H9 (cell line): Measurements from ENCODE around the gene UBASH3A. TPM values are rescaled to one million over a fixed set of nuclear protein-coding genes. Genes with fewer than 3 reads are reported as not detected.

Source experiments
- DNase-seq: peaks from one replicate; pipeline ENCODE4 v3.0.0-alpha.2; 2017
- H2AFZ ChIP-seq: one replicate; pipeline ENCODE4 v1.6.1; 2013; ENCODE audit warnings: mild to moderate bottlenecking, low read length, control low read depth, moderate library complexity
- H2AK5ac ChIP-seq: 2 replicates; pipeline ENCODE4 v1.6.1; 2013; ENCODE audit warnings: low read length, control low read depth, mixed read lengths; ENCODE audit not compliant: insufficient read length
- H2BK120ac ChIP-seq: one replicate; pipeline ENCODE4 v1.6.1; 2013; ENCODE audit warnings: low read depth, mild to moderate bottlenecking, low read length, control low read depth, inconsistent platforms; ENCODE audit not compliant: poor library complexity, severe bottlenecking
- H2BK12ac ChIP-seq: 2 replicates; pipeline ENCODE4 v1.6.1; 2013; ENCODE audit warnings: low read length, control low read depth, mixed read lengths, low read depth; ENCODE audit not compliant: insufficient read length
- H2BK15ac ChIP-seq: 2 replicates; pipeline ENCODE4 v1.6.1; 2013; ENCODE audit warnings: low read depth, low read length, control low read depth
- H2BK20ac ChIP-seq: one replicate; pipeline ENCODE4 v1.6.1; 2013; ENCODE audit warnings: low read depth, mild to moderate bottlenecking, low read length, control low read depth, inconsistent platforms; ENCODE audit not compliant: poor library complexity, severe bottlenecking
- H2BK5ac ChIP-seq: 2 replicates; pipeline ENCODE4 v1.6.1; 2013; ENCODE audit warnings: low read length, control low read depth, mixed read lengths; ENCODE audit not compliant: insufficient read length
- H3K14ac ChIP-seq: 2 replicates; pipeline ENCODE4 v1.6.1; 2013; ENCODE audit warnings: low read length, control low read depth; ENCODE audit not compliant: insufficient read depth
- H3K18ac ChIP-seq: 2 replicates; pipeline ENCODE4 v1.6.1; 2013; ENCODE audit warnings: low read depth, mild to moderate bottlenecking, mixed read lengths, low read length, control low read depth; ENCODE audit not compliant: insufficient read length
- H3K23ac ChIP-seq: 2 replicates; pipeline ENCODE4 v1.6.1; 2013; ENCODE audit warnings: low read length, control low read depth, mixed read lengths, low read depth; ENCODE audit not compliant: insufficient read length
- H3K23me2 ChIP-seq: 2 replicates; pipeline ENCODE4 v1.6.1; 2013; ENCODE audit warnings: low read depth, mild to moderate bottlenecking, mixed read lengths, low read length, control low read depth; ENCODE audit not compliant: insufficient read length, poor library complexity, severe bottlenecking
- H3K27ac ChIP-seq: 2 replicates; pipeline ENCODE4 v1.5.1; 2013; ENCODE audit warnings: low read length, control low read depth, mixed read lengths, low read depth; ENCODE audit not compliant: insufficient read length
- H3K27me3 ChIP-seq: 2 replicates; pipeline ENCODE4 v1.6.1; 2013; ENCODE audit warnings: low read length, control low read depth, inconsistent platforms; ENCODE audit not compliant: insufficient read depth
- H3K4ac ChIP-seq: 2 replicates; pipeline ENCODE4 v1.6.1; 2013; ENCODE audit warnings: low read depth, mild to moderate bottlenecking, control low read depth, inconsistent platforms, low read length, moderate library complexity
- H3K4me1 ChIP-seq: 2 replicates; pipeline ENCODE4 v1.6.1; 2013; ENCODE audit warnings: low read length, control low read depth, inconsistent platforms; ENCODE audit not compliant: insufficient read depth
- H3K4me2 ChIP-seq: 2 replicates; pipeline ENCODE4 v1.6.1; 2013; ENCODE audit warnings: low read length, control low read depth, mixed read lengths; ENCODE audit not compliant: insufficient read length, insufficient read depth
- H3K56ac ChIP-seq: 2 replicates; pipeline ENCODE4 v1.6.1; 2013; ENCODE audit warnings: low read depth, mild to moderate bottlenecking, mixed read lengths, low read length, control low read depth; ENCODE audit not compliant: insufficient read length
- H3K79me1 ChIP-seq: 2 replicates; pipeline ENCODE4 v1.6.1; 2013; ENCODE audit warnings: low read depth, mild to moderate bottlenecking, moderate library complexity, low read length, control low read depth, inconsistent platforms; ENCODE audit not compliant: insufficient read depth, poor library complexity, severe bottlenecking
- H3K79me2 ChIP-seq: 2 replicates; pipeline ENCODE4 v1.6.1; 2013; ENCODE audit warnings: low read length, control low read depth, inconsistent platforms; ENCODE audit not compliant: insufficient read depth
- H3K9ac ChIP-seq: 2 replicates; pipeline ENCODE4 v1.6.1; 2013; ENCODE audit warnings: low read length, control low read depth, mixed read lengths; ENCODE audit not compliant: insufficient read length; ENCODE audit errors: extremely low read depth
- H3K9me3 ChIP-seq: one replicate; pipeline ENCODE4 v1.6.1; 2013; ENCODE audit warnings: low read depth, low read length, inconsistent platforms; ENCODE audit not compliant: control insufficient read depth
- H3T11ph ChIP-seq: one replicate; pipeline ENCODE4 v1.6.1; 2013; ENCODE audit warnings: mild to moderate bottlenecking, low read length, control low read depth, inconsistent platforms
- H4K20me1 ChIP-seq: one replicate; pipeline ENCODE4 v1.6.1; 2013; ENCODE audit not compliant: control insufficient read depth, insufficient read length, insufficient read depth
- H4K5ac ChIP-seq: 2 replicates; pipeline ENCODE4 v1.6.1; 2013; ENCODE audit warnings: low read depth, mild to moderate bottlenecking, mixed read lengths, low read length, control low read depth; ENCODE audit not compliant: insufficient read length
- H4K8ac ChIP-seq: replicated peaks from 2 replicates; pipeline ENCODE4 v1.6.1; 2013; ENCODE audit warnings: low read length, control low read depth, mixed read lengths, low read depth; ENCODE audit not compliant: insufficient read length
- H4K91ac ChIP-seq: 2 replicates; pipeline ENCODE4 v1.6.1; 2013; ENCODE audit warnings: low read depth, mild to moderate bottlenecking, moderate library complexity, mixed read lengths, low read length, control low read depth; ENCODE audit not compliant: insufficient read length
- H3K27ac Mint-ChIP-seq, 3 experiments: 2 replicates in 2 of 3; 3 replicates in 1 of 3; pipeline ENCODE4 v1.8.0; 2020 to 2021; ENCODE audit warnings: mixed read lengths in 3 of 3, mild to moderate bottlenecking in 1 of 3, moderate library complexity in 1 of 3
- H3K27me3 Mint-ChIP-seq: 2 replicates; pipeline ENCODE4 v1.8.0; 2021; ENCODE audit warnings: low read depth, mild to moderate bottlenecking, moderate library complexity, mixed read lengths
- H3K36me3 Mint-ChIP-seq, 3 experiments: 2 replicates in 2 of 3; 3 replicates in 1 of 3; pipeline ENCODE4 v1.8.0; 2020 to 2021; ENCODE audit warnings: low read depth in 3 of 3, mixed read lengths in 3 of 3; ENCODE audit not compliant: insufficient read depth in 1 of 3
- H3K4me1 Mint-ChIP-seq, 2 experiments: 2 replicates each; pipeline ENCODE4 v1.8.0; 2020; ENCODE audit warnings: mixed read lengths in 2 of 2
- H3K4me3 Mint-ChIP-seq, 2 experiments: 2 replicates in 1 of 2; 3 replicates in 1 of 2; pipeline ENCODE4 v1.8.0; 2020 to 2021; ENCODE audit warnings: mild to moderate bottlenecking in 2 of 2, mixed read lengths in 2 of 2, moderate library complexity in 1 of 2
- H3K9me3 Mint-ChIP-seq, 2 experiments: 2 replicates in 1 of 2; 3 replicates in 1 of 2; pipeline ENCODE4 v1.8.0; 2020; ENCODE audit warnings: mild to moderate bottlenecking in 2 of 2, mixed read lengths in 2 of 2, moderate library complexity in 1 of 2
- WGBS: extraction: QIAGEN DNeasy Blood & Tissue Kit; methylation state at CpG from one replicate; pipeline ENCODE4 v1.1.7; 2013; ENCODE audit warnings: missing lambda C conversion rate, low lambda C conversion rate, mixed read lengths; ENCODE audit not compliant: insufficient read length; ENCODE audit errors: extremely low coverage; 5-methylcytosine and 5-hydroxymethylcytosine counted together
- total RNA-seq: library from RNA; stranded (reverse); gene quantifications from 2 replicates; pipeline ENCODE4 v1.2.1, GENCODE V29; 2021
- TF ChIP-seq, protein P1 (sequence below): fragments of 200-600 bp; sonication (generic); conservative IDR thresholded peaks from 3 replicates; pipeline ENCODE4 v1.8.0; 2021; ENCODE audit warnings: antibody characterized with exemption, mild to moderate bottlenecking

UBASH3A gene
- total RNA-seq, 1 experiment from 2014 or later, result not detected

DNA sequence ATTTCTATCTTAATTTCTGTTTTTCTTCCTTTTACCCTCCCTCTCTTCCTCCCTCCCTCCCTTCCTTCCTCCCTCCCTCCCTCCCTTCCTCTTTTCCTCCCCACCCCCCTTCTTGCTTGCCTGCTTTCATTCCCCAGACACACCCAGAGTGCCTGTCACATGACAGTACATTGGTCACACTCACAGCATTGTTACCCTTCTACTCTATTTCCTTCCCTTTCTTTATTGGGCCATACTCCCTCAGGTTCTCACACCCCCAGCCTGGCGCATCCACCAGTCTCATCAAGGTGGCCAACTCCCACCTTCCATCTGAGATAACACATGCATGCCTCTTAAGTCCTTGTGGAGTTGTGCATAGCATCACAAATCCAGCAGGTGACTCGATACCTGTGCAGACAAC is 18.7 kb upstream of the UBASH3A start:
- peaks cover 6% of the 10 kb centered on the region; the same call in 1 of the 2 replicates for H3K4me1 ChIP-seq
- H2AFZ ChIP-seq, result no peak overlapping the region
- H3K18ac ChIP-seq, result no peak overlapping the region
- H4K20me1 ChIP-seq, result peaks cover 2% of the 10 kb centered on the region
- peaks cover 36 to 37% of the 10 kb centered on the region in 2 experiments for H3K4me1 Mint-ChIP-seq
- no peak overlapping the region for H3K4me3 Mint-ChIP-seq
- no peak overlapping the region for H3K4me2 ChIP-seq
- no peaks in the 10 kb centered on the region for H3K23me2 ChIP-seq
- H3T11ph ChIP-seq, result no peak overlapping the region
- H2BK20ac ChIP-seq, result no peak overlapping the region
- no peak overlapping the region for H3K14ac ChIP-seq
- H3K27ac ChIP-seq, result no peak overlapping the region
- H4K8ac ChIP-seq, result no peak overlapping the region
- H3K9ac ChIP-seq, result no peak overlapping the region
- no peak overlapping the region for H2BK15ac ChIP-seq
- H4K5ac ChIP-seq, result no peak overlapping the region
- no peak overlapping the region for H3K4ac ChIP-seq
- peaks cover 13% of the 10 kb centered on the region for H3K27me3 Mint-ChIP-seq
- no peak overlapping the region for H2BK5ac ChIP-seq
- DNase-seq, result no peak
- no peaks in the 10 kb centered on the region for H3K9me3 ChIP-seq
- no CpG with 5 or more reads among the region's 2 CpGs for WGBS
- H2BK120ac ChIP-seq, result no peak overlapping the region
- H3K56ac ChIP-seq, result no peak overlapping the region
- no peak overlapping the region for H2AK5ac ChIP-seq
- H3K23ac ChIP-seq, result no peak overlapping the region
- peaks cover 6 to 18% of the 10 kb centered on the region in 2 experiments for H3K9me3 Mint-ChIP-seq
- H2BK12ac ChIP-seq, result no peak overlapping the region
- H3K36me3 Mint-ChIP-seq, result peaks cover 0 to 11% (median 0%) of the 10 kb centered on the region in 3 experiments; a peak in 3 of 7 replicates
- H3K79me2 ChIP-seq, result no peaks in the 10 kb centered on the region
- H3K27ac Mint-ChIP-seq, result no peak overlapping the region
- no peaks in the 10 kb centered on the region for H3K27me3 ChIP-seq
- no peaks in the 10 kb centered on the region for H3K79me1 ChIP-seq
- no peak overlapping the region for H4K91ac ChIP-seq
- TF ChIP-seq, protein P1, sequence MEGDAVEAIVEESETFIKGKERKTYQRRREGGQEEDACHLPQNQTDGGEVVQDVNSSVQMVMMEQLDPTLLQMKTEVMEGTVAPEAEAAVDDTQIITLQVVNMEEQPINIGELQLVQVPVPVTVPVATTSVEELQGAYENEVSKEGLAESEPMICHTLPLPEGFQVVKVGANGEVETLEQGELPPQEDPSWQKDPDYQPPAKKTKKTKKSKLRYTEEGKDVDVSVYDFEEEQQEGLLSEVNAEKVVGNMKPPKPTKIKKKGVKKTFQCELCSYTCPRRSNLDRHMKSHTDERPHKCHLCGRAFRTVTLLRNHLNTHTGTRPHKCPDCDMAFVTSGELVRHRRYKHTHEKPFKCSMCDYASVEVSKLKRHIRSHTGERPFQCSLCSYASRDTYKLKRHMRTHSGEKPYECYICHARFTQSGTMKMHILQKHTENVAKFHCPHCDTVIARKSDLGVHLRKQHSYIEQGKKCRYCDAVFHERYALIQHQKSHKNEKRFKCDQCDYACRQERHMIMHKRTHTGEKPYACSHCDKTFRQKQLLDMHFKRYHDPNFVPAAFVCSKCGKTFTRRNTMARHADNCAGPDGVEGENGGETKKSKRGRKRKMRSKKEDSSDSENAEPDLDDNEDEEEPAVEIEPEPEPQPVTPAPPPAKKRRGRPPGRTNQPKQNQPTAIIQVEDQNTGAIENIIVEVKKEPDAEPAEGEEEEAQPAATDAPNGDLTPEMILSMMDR, result no peak
